Measurements from ENCODE around the gene SGCD.
A peak's percentile ranks its signal among the peaks of the same experiment; 100 is the strongest.

Gene SGCD

DNA sequence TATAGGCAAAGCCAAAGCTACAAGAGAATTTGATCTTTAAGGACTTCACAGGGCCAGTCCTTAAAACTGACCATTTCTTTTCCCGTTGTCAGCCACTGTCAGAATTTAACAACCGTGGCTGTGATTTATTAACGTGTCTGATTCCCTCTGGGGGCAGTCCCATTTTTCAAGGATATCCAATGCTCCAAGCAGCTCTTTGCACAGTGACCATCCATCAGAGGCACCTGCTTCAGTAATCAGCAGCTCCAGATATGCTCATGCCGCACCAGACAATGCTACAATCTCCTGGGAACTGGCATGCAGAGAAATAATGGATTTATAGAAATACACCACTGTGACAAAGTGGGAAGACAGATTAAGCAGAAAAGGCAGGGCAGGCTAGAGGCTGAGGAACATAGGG is 359.8 kb downstream of the SGCD start:
- H3K79me1 ChIP-seq (ENCODE audit: low read length): no peaks in the 10 kb centered on the region
- H4K8ac ChIP-seq (ENCODE audit: low read depth, low read length): no peak overlapping the region
- H3K4me2 ChIP-seq (ENCODE audit: low read length): no peak overlapping the region
- no peak overlapping the region for H4K5ac ChIP-seq (ENCODE audit: low read length)
- no peak overlapping the region for H3K4ac ChIP-seq (ENCODE audit: low read depth, low read length)
- no peak overlapping the region for H3K18ac ChIP-seq (ENCODE audit: low read length)
- no peak overlapping the region for H2BK5ac ChIP-seq (ENCODE audit: low read length)
- WGBS (ENCODE audit: extremely low coverage, insufficient coverage, low lambda C conversion rate): no CpG with 5 or more reads among the region's 4 CpGs
- no peaks in the 10 kb centered on the region for H3K27me3 ChIP-seq (ENCODE audit: insufficient read depth, low read length, poor library complexity)
- H2AK5ac ChIP-seq (ENCODE audit: low read length): no peak overlapping the region
- DNase-seq: no peak
- H2BK15ac ChIP-seq (replicated peaks; ENCODE audit: low read depth): no peak overlapping the region
- no peaks in the 10 kb centered on the region for H3K4me1 ChIP-seq (ENCODE audit: control insufficient read depth, low read depth, low read length)
- H3K23ac ChIP-seq (ENCODE audit: low read length): no peak overlapping the region
- no peak overlapping the region for H3K56ac ChIP-seq (ENCODE audit: low read length)
- no peak overlapping the region for H3K9ac ChIP-seq (ENCODE audit: low read length)
- no peak overlapping the region for H3K4me3 ChIP-seq (ENCODE audit: low read length)
- no peaks in the 10 kb centered on the region for H3K79me2 ChIP-seq (ENCODE audit: control insufficient read depth, insufficient read depth, low read length)
- no peak overlapping the region for H2BK120ac ChIP-seq (ENCODE audit: low read depth, low read length)
- H3K27ac ChIP-seq (ENCODE audit: low read depth, low read length): no peak overlapping the region
- H3K36me3 ChIP-seq (ENCODE audit: control insufficient read depth, insufficient read depth, low read length): no peaks in the 10 kb centered on the region

DNA sequence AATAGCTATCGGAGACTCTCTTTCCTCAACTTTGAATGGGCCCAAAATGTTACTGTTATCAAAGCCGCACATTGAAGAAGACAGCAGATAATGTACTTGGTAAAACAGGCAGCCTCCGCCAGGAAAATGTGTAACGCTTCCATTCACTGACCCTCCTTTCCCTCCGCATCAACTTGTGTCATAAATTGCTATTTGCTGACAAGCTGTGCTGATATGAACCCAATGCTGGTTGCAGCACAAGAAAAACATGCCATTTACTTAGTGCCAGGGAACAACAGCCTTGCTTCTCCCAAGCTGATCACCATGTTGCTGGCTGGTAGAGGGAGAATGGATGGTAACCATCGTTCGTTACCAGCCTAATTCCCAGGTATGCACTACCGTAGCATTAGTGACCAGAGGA is 360.6 kb downstream of the SGCD start:
- H3K9ac ChIP-seq (ENCODE audit: low read length): no peak overlapping the region
- H2BK5ac ChIP-seq (ENCODE audit: low read length): no peak overlapping the region
- no peaks in the 10 kb centered on the region for H3K79me1 ChIP-seq (ENCODE audit: low read length)
- H3K36me3 ChIP-seq (ENCODE audit: control insufficient read depth, insufficient read depth, low read length): no peaks in the 10 kb centered on the region
- H4K8ac ChIP-seq (ENCODE audit: low read depth, low read length): no peak overlapping the region
- no peak overlapping the region for H3K4me3 ChIP-seq (ENCODE audit: low read length)
- H3K4ac ChIP-seq (ENCODE audit: low read depth, low read length): no peak overlapping the region
- no peak for DNase-seq
- H2BK15ac ChIP-seq (replicated peaks; ENCODE audit: low read depth): no peak overlapping the region
- H3K18ac ChIP-seq (ENCODE audit: low read length): no peak overlapping the region
- WGBS (ENCODE audit: extremely low coverage, insufficient coverage, low lambda C conversion rate): no CpG with 5 or more reads among the region's 8 CpGs
- H2BK120ac ChIP-seq (ENCODE audit: low read depth, low read length): no peak overlapping the region
- no peak overlapping the region for H4K5ac ChIP-seq (ENCODE audit: low read length)
- no peak overlapping the region for H3K56ac ChIP-seq (ENCODE audit: low read length)
- no peak overlapping the region for H3K27ac ChIP-seq (ENCODE audit: low read depth, low read length)
- no peaks in the 10 kb centered on the region for H3K4me1 ChIP-seq (ENCODE audit: control insufficient read depth, low read depth, low read length)
- no peak overlapping the region for H3K4me2 ChIP-seq (ENCODE audit: low read length)
- no peaks in the 10 kb centered on the region for H3K79me2 ChIP-seq (ENCODE audit: control insufficient read depth, insufficient read depth, low read length)
- H3K23ac ChIP-seq (ENCODE audit: low read length): no peak overlapping the region
- no peaks in the 10 kb centered on the region for H3K27me3 ChIP-seq (ENCODE audit: insufficient read depth, low read length, poor library complexity)
- H2AK5ac ChIP-seq (ENCODE audit: low read length): no peak overlapping the region

DNA sequence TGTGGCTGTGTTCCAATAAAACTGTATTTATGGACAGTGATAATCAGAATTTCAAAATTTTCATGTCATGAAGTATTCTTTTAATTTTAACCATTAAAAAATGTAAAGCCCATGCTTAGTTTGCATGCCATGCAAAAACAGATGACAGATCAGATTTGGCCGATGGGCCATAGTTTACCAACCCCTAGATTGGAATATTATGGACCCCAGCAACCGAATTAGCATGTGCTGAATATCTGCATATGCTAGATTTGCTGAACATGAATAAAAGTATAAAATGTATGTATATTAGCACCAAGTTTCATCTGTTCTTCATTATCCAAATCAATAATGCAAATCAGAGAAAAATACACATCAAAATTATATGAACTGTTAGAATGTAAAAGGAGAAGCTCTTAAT is 364.6 kb downstream of the SGCD start:
- H2AK5ac ChIP-seq (ENCODE audit: low read length): no peak overlapping the region
- no peak overlapping the region for H3K4me2 ChIP-seq (ENCODE audit: low read length)
- H3K36me3 ChIP-seq (ENCODE audit: control insufficient read depth, insufficient read depth, low read length): no peaks in the 10 kb centered on the region
- H3K18ac ChIP-seq (ENCODE audit: low read length): no peak overlapping the region
- no peak overlapping the region for H2BK120ac ChIP-seq (ENCODE audit: low read depth, low read length)
- no peak overlapping the region for H3K23ac ChIP-seq (ENCODE audit: low read length)
- no CpG with 5 or more reads among the region's 2 CpGs for WGBS (ENCODE audit: extremely low coverage, insufficient coverage, low lambda C conversion rate)
- H4K8ac ChIP-seq (ENCODE audit: low read depth, low read length): no peak overlapping the region
- no peak overlapping the region for H2BK15ac ChIP-seq (replicated peaks; ENCODE audit: low read depth)
- H3K27me3 ChIP-seq (ENCODE audit: insufficient read depth, low read length, poor library complexity): no peaks in the 10 kb centered on the region
- no peak overlapping the region for H3K56ac ChIP-seq (ENCODE audit: low read length)
- H3K79me1 ChIP-seq (ENCODE audit: low read length): no peaks in the 10 kb centered on the region
- no peak overlapping the region for H4K5ac ChIP-seq (ENCODE audit: low read length)
- no peak overlapping the region for H3K27ac ChIP-seq (ENCODE audit: low read depth, low read length)
- no peak overlapping the region for H3K4me3 ChIP-seq (ENCODE audit: low read length)
- DNase-seq: no peak
- no peak overlapping the region for H3K9ac ChIP-seq (ENCODE audit: low read length)
- H3K4ac ChIP-seq (ENCODE audit: low read depth, low read length): no peak overlapping the region
- no peak overlapping the region for H2BK5ac ChIP-seq (ENCODE audit: low read length)
- no peaks in the 10 kb centered on the region for H3K4me1 ChIP-seq (ENCODE audit: control insufficient read depth, low read depth, low read length)
- H3K79me2 ChIP-seq (ENCODE audit: control insufficient read depth, insufficient read depth, low read length): no peaks in the 10 kb centered on the region

DNA sequence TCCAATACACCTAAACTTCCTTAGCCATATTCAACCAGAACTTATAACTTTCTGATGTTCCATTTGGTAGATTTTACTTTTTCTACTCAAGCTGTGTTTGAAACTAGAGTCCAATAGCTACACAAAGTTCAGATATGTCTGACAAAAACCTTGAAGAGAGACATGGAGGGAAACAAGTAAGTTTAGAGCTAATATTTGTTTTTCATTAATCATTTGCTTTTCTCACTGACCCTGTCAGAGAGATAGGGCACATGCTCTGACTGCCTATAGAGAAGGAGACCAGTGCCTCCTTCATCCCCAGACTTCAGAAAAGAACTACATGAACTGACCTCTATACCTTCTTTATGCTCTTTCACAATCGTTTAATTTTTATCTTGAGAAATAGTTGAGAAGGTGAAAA is 366.1 kb downstream of the SGCD start:
- WGBS (ENCODE audit: extremely low coverage, insufficient coverage, low lambda C conversion rate): no CpG with 5 or more reads among the region's 1 CpG
- no peak overlapping the region for H2BK5ac ChIP-seq (ENCODE audit: low read length)

DNA sequence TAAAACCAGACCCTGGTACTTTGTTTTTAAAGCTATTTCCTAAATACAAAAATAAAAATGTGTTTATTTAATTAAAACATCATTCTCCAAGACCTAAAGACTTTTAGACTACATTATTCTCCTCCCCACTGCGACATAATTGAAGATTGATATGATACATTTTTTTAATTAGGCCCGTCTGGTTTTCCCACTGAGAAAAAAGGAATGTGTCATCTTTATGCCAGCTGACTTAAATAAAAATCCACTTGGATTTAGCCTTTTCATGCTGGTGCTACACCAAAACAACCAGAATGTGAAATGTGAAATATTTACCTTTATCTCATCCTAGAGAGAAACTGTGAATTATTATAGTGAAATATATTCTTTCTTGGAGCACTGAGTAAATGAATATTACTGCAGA is 367.6 kb downstream of the SGCD start:
- H2BK15ac ChIP-seq (replicated peaks; ENCODE audit: low read depth): no peak overlapping the region
- H3K27me3 ChIP-seq (ENCODE audit: insufficient read depth, low read length, poor library complexity): no peaks in the 10 kb centered on the region
- H3K18ac ChIP-seq (ENCODE audit: low read length): no peak overlapping the region
- no peaks in the 10 kb centered on the region for H3K36me3 ChIP-seq (ENCODE audit: control insufficient read depth, insufficient read depth, low read length)
- H4K8ac ChIP-seq (ENCODE audit: low read depth, low read length): no peak overlapping the region
- H3K9ac ChIP-seq (ENCODE audit: low read length): no peak overlapping the region
- H2BK120ac ChIP-seq (ENCODE audit: low read depth, low read length): no peak overlapping the region
- no CpG with 5 or more reads among the region's 2 CpGs for WGBS (ENCODE audit: extremely low coverage, insufficient coverage, low lambda C conversion rate)
- H3K56ac ChIP-seq (ENCODE audit: low read length): no peak overlapping the region
- no peak overlapping the region for H3K27ac ChIP-seq (ENCODE audit: low read depth, low read length)
- H3K23ac ChIP-seq (ENCODE audit: low read length): no peak overlapping the region
- no peak overlapping the region for H2AK5ac ChIP-seq (ENCODE audit: low read length)
- no peaks in the 10 kb centered on the region for H3K79me1 ChIP-seq (ENCODE audit: low read length)
- H4K5ac ChIP-seq (ENCODE audit: low read length): no peak overlapping the region
- H3K4ac ChIP-seq (ENCODE audit: low read depth, low read length): no peak overlapping the region
- no peaks in the 10 kb centered on the region for H3K79me2 ChIP-seq (ENCODE audit: control insufficient read depth, insufficient read depth, low read length)
- no peak overlapping the region for H3K4me2 ChIP-seq (ENCODE audit: low read length)
- no peak overlapping the region for H2BK5ac ChIP-seq (ENCODE audit: low read length)
- no peak for DNase-seq
- no peak overlapping the region for H3K4me3 ChIP-seq (ENCODE audit: low read length)
- H3K4me1 ChIP-seq (ENCODE audit: control insufficient read depth, low read depth, low read length): no peaks in the 10 kb centered on the region

More for the DNA sequence above, 366.1 kb downstream of the SGCD start:
- Histone ChIP-seq H3K36me3 (ENCODE audit: control insufficient read depth, insufficient read depth, low read length) (no peaks in the 10 kb centered on the region), H3K79me1 (ENCODE audit: low read length) (no peaks in the 10 kb centered on the region), H3K4me1 (ENCODE audit: control insufficient read depth, low read depth, low read length) (no peaks in the 10 kb centered on the region), H3K9ac (ENCODE audit: low read length) (no peak overlapping the region), H3K18ac (ENCODE audit: low read length) (no peak overlapping the region), H4K8ac (ENCODE audit: low read depth, low read length) (no peak overlapping the region), H2AK5ac (ENCODE audit: low read length) (no peak overlapping the region), H2BK120ac (ENCODE audit: low read depth, low read length) (no peak overlapping the region), H3K4me3 (ENCODE audit: low read length) (no peak overlapping the region), H3K27me3 (ENCODE audit: insufficient read depth, low read length, poor library complexity) (no peaks in the 10 kb centered on the region), H3K4ac (ENCODE audit: low read depth, low read length) (no peak overlapping the region), H2BK15ac (replicated peaks; ENCODE audit: low read depth) (no peak overlapping the region), H3K27ac (ENCODE audit: low read depth, low read length) (no peak overlapping the region), H3K23ac (ENCODE audit: low read length) (no peak overlapping the region), H3K79me2 (ENCODE audit: control insufficient read depth, insufficient read depth, low read length) (no peaks in the 10 kb centered on the region), H3K56ac (ENCODE audit: low read length) (no peak overlapping the region), H4K5ac (ENCODE audit: low read length) (no peak overlapping the region), H3K4me2 (ENCODE audit: low read length) (no peak overlapping the region)
- no peak for DNase-seq

DNA sequence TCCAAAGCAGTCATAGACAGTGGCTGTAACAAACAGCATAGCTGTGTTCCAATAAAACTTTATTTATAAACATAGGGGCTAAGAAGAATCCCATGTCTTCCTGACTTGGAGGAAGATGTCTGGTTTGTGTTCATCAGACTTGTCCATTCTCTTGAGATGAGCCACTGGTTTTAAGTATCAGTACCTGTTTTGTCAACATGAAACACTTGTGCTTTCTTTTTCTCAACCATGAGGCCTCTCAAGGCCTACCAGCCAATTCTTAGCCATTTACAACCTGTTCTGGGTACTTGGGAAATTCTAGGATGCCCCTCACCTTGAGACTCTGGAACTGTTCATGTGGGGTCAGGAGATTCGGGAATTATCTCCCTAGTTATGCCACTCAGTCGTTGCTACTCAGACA is 368.8 kb downstream of the SGCD start:
- no peak for DNase-seq
- H2AK5ac ChIP-seq (ENCODE audit: low read length): no peak overlapping the region
- H4K8ac ChIP-seq (ENCODE audit: low read depth, low read length): no peak overlapping the region
- H3K79me1 ChIP-seq (ENCODE audit: low read length): no peaks in the 10 kb centered on the region
- H3K4me3 ChIP-seq (ENCODE audit: low read length): no peak overlapping the region
- no peaks in the 10 kb centered on the region for H3K79me2 ChIP-seq (ENCODE audit: control insufficient read depth, insufficient read depth, low read length)
- no peak overlapping the region for H3K23ac ChIP-seq (ENCODE audit: low read length)
- H3K56ac ChIP-seq (ENCODE audit: low read length): no peak overlapping the region
- H3K4me2 ChIP-seq (ENCODE audit: low read length): no peak overlapping the region
- no peaks in the 10 kb centered on the region for H3K4me1 ChIP-seq (ENCODE audit: control insufficient read depth, low read depth, low read length)
- H3K4ac ChIP-seq (ENCODE audit: low read depth, low read length): no peak overlapping the region
- H3K27me3 ChIP-seq (ENCODE audit: insufficient read depth, low read length, poor library complexity): no peaks in the 10 kb centered on the region
- no peak overlapping the region for H4K5ac ChIP-seq (ENCODE audit: low read length)
- no peak overlapping the region for H2BK15ac ChIP-seq (replicated peaks; ENCODE audit: low read depth)
- H2BK5ac ChIP-seq (ENCODE audit: low read length): no peak overlapping the region
- peak overlapping the region; percentile 54 for H2BK120ac ChIP-seq (ENCODE audit: low read depth, low read length)
- no peak overlapping the region for H3K27ac ChIP-seq (ENCODE audit: low read depth, low read length)
- H3K18ac ChIP-seq (ENCODE audit: low read length): no peak overlapping the region
- no peaks in the 10 kb centered on the region for H3K36me3 ChIP-seq (ENCODE audit: control insufficient read depth, insufficient read depth, low read length)
- no peak overlapping the region for H3K9ac ChIP-seq (ENCODE audit: low read length)
- WGBS (ENCODE audit: extremely low coverage, insufficient coverage, low lambda C conversion rate): no CpG with 5 or more reads among the region's 2 CpGs
